ENCODE results near the gene MRRF.

MRRF gene

GRCh38 chr9:122229485-122229837 is 35.2 kb upstream of the MRRF start:
- TF ChIP-seq, protein P1, sequence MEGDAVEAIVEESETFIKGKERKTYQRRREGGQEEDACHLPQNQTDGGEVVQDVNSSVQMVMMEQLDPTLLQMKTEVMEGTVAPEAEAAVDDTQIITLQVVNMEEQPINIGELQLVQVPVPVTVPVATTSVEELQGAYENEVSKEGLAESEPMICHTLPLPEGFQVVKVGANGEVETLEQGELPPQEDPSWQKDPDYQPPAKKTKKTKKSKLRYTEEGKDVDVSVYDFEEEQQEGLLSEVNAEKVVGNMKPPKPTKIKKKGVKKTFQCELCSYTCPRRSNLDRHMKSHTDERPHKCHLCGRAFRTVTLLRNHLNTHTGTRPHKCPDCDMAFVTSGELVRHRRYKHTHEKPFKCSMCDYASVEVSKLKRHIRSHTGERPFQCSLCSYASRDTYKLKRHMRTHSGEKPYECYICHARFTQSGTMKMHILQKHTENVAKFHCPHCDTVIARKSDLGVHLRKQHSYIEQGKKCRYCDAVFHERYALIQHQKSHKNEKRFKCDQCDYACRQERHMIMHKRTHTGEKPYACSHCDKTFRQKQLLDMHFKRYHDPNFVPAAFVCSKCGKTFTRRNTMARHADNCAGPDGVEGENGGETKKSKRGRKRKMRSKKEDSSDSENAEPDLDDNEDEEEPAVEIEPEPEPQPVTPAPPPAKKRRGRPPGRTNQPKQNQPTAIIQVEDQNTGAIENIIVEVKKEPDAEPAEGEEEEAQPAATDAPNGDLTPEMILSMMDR (IDR thresholded peaks at IDR 0.05; ENCODE audit: low read depth, low read length), result no peak
- no peak for DNase-seq (ENCODE audit: extremely low read depth, low read depth)

DNA sequence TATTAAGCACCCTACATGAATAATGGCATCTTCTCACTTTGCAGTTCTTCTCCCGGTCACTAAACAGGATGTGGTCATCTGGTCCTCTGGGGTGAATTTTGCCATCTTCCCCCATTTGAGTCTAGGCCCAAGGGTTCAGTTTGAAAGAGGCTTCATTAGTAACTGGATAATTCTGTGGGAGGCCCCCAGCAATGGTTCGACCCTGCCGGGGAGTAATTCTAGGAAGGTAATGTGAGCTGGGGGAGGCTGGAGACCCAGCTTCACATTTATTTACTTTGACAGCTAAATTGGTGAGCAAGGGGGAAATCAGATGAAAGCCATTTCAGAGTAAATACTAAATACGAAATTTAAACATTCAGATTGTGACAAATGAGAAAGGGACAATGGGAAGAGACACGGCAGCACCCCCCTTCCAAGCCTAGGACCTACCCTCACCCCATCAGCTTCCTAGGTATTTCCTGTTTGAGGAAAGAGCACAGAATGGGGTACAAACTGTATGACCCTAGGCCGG is 31.8 kb upstream of the MRRF start:
- no peak for DNase-seq (ENCODE audit: extremely low read depth, low read depth)
- TF ChIP-seq, protein P1 (IDR thresholded peaks at IDR 0.05; ENCODE audit: low read depth, low read length), result no peak

DNA sequence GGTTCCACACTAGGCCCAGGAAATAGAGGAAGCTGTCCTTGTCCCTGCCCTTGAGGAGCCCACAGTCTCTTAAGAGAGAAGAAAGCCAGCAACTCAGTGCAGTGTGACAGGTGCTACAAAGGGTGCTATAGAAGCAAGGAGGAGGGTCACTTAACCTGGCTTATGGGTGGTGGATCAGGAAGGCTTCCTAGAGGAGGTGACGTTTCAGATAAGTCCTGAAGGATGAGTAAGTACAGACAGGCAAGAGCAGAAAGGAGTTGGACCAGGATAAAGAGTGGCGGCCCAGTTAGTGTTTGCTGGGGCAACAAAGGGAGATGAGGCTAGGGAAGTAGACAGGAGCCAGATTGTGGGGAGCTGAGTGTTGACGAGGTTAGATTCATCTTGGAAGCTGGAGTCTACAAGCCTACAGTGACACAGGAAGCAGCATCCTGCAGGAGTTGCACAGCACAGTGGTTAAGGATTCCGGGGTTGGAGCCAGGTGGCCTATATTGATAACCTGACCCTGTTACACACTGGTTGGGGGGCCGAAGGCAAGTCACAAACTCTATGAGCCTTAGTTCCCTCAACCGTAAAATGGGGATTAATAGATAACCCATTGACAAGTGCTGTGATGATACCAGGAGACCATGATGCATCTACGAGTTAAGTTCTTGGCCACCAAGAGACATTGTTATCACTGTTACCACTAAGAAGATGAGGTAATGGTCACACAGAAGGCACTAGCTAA is 30.5 kb upstream of the MRRF start:
- TF ChIP-seq, protein P1 (IDR thresholded peaks at IDR 0.05; ENCODE audit: low read depth, low read length), result no peak
- no peak for DNase-seq (ENCODE audit: extremely low read depth, low read depth)

DNA sequence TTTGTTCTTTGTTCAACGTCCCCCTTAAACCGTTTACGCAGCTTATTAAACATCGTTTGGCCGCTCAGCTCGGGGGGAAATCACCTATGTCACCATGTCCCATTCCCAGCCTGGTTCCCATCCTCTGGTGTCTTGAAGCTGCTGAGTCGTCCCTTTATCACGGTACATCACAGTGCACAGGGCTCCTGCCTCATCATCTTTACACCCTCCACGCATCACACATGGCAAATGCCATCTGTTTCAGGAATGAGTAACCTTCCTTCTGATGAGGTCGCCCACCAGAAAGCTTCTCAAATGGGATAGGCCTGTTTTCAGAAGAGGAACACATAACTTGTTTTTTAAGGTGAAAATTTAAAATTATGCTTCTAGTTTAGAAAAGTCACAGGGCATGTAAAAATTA is 28.0 kb upstream of the MRRF start:
- TF ChIP-seq, protein P1 (IDR thresholded peaks at IDR 0.05; ENCODE audit: low read depth, low read length), result no peak
- no peak for DNase-seq (ENCODE audit: extremely low read depth, low read depth)

- TF ChIP-seq, protein P1 (IDR thresholded peaks at IDR 0.05; ENCODE audit: low read depth, low read length), result no peak
- DNase-seq (ENCODE audit: extremely low read depth, low read depth), result no peak
These were observed 25.0 kb upstream of the MRRF start for GRCh38 chr9:122239722-122240121.

DNA sequence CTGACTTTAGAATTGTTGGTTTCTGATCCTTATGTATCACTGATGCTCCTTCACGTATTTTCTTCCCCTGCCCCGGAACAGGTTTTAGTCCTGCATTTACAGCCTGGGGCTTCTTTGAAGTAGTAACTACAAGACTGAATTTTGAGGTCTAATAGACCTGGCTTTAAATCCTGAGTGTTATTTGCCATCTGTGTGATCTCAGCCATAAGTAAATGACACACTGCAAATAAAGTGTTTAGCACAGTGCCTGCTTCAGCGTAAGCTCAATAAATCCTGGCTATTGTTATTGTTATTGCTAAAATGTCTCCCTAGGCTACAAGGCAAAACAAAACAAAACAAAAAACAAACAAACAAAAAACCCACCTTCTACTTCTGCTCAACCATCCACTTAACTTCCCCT is 20.3 kb upstream of the MRRF start:
- TF ChIP-seq, protein P1 (IDR thresholded peaks at IDR 0.05; ENCODE audit: low read depth, low read length), result no peak

DNA sequence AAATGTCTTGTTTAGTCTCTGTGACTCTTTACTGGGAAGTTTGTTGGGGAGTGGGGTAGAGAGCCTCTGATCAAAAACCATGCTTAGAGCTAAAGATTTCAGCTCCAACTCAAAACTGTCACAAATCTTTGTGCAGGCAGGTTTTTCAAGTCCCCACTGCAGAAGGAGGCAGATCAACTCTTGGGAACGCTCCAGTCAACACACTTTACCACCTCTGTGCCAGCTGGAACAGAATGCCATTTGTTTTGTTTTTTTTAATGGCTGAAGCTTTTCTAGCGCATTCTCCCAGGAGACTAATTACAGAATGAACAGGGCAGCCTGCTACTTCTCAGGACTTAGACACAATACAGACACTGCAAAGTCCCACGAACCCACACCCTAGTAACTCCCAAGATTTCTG is 18.0 kb upstream of the MRRF start:
- TF ChIP-seq, protein P1 (IDR thresholded peaks at IDR 0.05; ENCODE audit: low read depth, low read length), result no peak
- no peak for DNase-seq (ENCODE audit: extremely low read depth, low read depth)

More for the DNA sequence above, 20.3 kb upstream of the MRRF start:
- no peak for DNase-seq (ENCODE audit: extremely low read depth, low read depth)
